Ishikawa (cell line): ENCODE results near the gene MAPK1.

Experiments
- CEBPB ChIP-seq: IDR thresholded peaks from 2 replicates; pipeline ENCODE4 v1.6.1; 2012
- CREB1 ChIP-seq: IDR thresholded peaks from 2 replicates; pipeline ENCODE4 v1.6.1; 2012; ENCODE audit warnings: low read depth
- EGR1 ChIP-seq: IDR thresholded peaks from 2 replicates; pipeline ENCODE4 v1.6.1; 2012
- EP300 ChIP-seq: IDR thresholded peaks from 2 replicates; pipeline ENCODE4 v1.6.1; 2012; ENCODE audit warnings: borderline replicate concordance
- FOXM1 ChIP-seq: IDR thresholded peaks from 2 replicates; pipeline ENCODE4 v1.6.1; 2012; ENCODE audit warnings: low read depth, borderline replicate concordance
- NFIC ChIP-seq: IDR thresholded peaks from 2 replicates; pipeline ENCODE4 v1.6.1; 2012
- RAD21 ChIP-seq: IDR thresholded peaks from 2 replicates; pipeline ENCODE4 v1.6.1; 2012; ENCODE audit warnings: low read depth
- TAF1 ChIP-seq: IDR thresholded peaks from 2 replicates; pipeline ENCODE4 v1.6.1; 2012; ENCODE audit warnings: low read depth, mild to moderate bottlenecking
- TCF12 ChIP-seq: IDR thresholded peaks from 2 replicates; pipeline ENCODE4 v1.6.1; 2012; ENCODE audit warnings: low read depth
- YY1 ChIP-seq: IDR thresholded peaks from 2 replicates; pipeline ENCODE4 v1.6.1; 2012; ENCODE audit warnings: low read depth
- ZBTB7A ChIP-seq: IDR thresholded peaks from 2 replicates; pipeline ENCODE4 v1.6.1; 2012; ENCODE audit warnings: low read depth
- TF ChIP-seq, protein P1 (sequence below): IDR thresholded peaks from 2 replicates; pipeline ENCODE4 v1.6.1; 2012; ENCODE audit warnings: low read depth, mild to moderate bottlenecking
- TF ChIP-seq, protein P2 (sequence below): IDR thresholded peaks from 2 replicates; pipeline ENCODE4 v1.6.1; 2012
- TF ChIP-seq, protein P3 (sequence below): IDR thresholded peaks from 2 replicates; pipeline ENCODE4 v1.6.1; 2012

DNA sequence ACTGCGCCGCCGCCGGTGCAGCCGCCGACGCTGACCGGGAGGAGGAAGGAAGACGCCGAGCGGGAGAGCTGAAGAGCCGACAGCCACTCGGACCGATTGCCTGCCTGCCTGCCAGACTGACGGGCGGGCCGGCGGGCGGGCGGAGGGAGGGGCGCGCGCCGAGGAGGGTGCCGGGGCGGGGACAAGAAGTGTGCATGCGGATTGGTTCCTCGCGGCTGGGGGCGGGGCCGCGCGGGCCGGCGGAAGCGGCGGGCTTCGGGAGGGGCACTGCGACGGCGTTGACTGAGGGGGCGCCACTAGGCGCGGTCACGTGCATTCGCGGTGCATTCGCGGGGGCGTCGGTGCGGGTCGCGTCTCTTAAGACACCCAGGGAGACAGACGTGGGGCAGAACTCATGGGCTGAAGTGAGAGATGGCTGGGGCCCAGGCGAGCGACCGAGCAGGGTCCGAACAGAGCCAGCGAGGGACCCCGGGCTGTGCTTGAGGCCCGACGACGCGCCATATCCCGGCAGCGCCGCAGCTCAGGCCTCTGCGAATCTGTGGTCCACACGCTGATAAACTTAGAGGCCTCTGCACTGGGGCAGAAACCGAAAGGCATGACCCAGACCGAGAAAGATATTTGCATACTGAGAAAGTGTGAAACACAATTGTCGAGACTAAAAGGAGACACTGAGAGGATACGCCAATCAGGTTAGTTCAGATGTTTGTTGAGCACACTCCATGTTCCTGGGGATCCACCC lies at the start of gene MAPK1:
- TF ChIP-seq EP300 (peak; percentile 14; the same call in 1 of the 2 replicates), CEBPB (no peak), RAD21 (no peak), CREB1 (no peak), YY1 (0 out of 2 replicates have a peak, but pooled peaks have one; percentile 33), TAF1 (peak; percentile 72), TCF12 (0 out of 2 replicates have a peak, but pooled peaks have one; percentile 47), FOXM1 (no peak), EGR1 (peak; percentile 97), ZBTB7A (peak; percentile 93), NFIC (no peak)
- TF ChIP-seq, protein P1, sequence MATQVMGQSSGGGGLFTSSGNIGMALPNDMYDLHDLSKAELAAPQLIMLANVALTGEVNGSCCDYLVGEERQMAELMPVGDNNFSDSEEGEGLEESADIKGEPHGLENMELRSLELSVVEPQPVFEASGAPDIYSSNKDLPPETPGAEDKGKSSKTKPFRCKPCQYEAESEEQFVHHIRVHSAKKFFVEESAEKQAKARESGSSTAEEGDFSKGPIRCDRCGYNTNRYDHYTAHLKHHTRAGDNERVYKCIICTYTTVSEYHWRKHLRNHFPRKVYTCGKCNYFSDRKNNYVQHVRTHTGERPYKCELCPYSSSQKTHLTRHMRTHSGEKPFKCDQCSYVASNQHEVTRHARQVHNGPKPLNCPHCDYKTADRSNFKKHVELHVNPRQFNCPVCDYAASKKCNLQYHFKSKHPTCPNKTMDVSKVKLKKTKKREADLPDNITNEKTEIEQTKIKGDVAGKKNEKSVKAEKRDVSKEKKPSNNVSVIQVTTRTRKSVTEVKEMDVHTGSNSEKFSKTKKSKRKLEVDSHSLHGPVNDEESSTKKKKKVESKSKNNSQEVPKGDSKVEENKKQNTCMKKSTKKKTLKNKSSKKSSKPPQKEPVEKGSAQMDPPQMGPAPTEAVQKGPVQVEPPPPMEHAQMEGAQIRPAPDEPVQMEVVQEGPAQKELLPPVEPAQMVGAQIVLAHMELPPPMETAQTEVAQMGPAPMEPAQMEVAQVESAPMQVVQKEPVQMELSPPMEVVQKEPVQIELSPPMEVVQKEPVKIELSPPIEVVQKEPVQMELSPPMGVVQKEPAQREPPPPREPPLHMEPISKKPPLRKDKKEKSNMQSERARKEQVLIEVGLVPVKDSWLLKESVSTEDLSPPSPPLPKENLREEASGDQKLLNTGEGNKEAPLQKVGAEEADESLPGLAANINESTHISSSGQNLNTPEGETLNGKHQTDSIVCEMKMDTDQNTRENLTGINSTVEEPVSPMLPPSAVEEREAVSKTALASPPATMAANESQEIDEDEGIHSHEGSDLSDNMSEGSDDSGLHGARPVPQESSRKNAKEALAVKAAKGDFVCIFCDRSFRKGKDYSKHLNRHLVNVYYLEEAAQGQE: no peak
- TF ChIP-seq, protein P2, sequence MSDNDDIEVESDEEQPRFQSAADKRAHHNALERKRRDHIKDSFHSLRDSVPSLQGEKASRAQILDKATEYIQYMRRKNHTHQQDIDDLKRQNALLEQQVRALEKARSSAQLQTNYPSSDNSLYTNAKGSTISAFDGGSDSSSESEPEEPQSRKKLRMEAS: peak; percentile 93
- TF ChIP-seq, protein P3, sequence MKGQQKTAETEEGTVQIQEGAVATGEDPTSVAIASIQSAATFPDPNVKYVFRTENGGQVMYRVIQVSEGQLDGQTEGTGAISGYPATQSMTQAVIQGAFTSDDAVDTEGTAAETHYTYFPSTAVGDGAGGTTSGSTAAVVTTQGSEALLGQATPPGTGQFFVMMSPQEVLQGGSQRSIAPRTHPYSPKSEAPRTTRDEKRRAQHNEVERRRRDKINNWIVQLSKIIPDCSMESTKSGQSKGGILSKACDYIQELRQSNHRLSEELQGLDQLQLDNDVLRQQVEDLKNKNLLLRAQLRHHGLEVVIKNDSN: peak; percentile 94
